Activated CD4-positive, alpha-beta T cell treated with anti-CD3 and anti-CD28 coated beads, Interleukin-2, amount 50 U/mL, for 4 hours (primary cell): ENCODE results near the gene TMEM131L.
A peak's percentile ranks its signal among the peaks of the same experiment; 100 is the strongest.

ENCODE experiments used
- DNase-seq, 2 experiments: peaks; one replicate each; pipeline ENCODE4 v3.0.0-alpha.2; 2020

TMEM131L gene

GRCh38 chr4:153522802-153523094 is 56.6 kb downstream of the TMEM131L start:
- DNase-seq, result no peak

DNA sequence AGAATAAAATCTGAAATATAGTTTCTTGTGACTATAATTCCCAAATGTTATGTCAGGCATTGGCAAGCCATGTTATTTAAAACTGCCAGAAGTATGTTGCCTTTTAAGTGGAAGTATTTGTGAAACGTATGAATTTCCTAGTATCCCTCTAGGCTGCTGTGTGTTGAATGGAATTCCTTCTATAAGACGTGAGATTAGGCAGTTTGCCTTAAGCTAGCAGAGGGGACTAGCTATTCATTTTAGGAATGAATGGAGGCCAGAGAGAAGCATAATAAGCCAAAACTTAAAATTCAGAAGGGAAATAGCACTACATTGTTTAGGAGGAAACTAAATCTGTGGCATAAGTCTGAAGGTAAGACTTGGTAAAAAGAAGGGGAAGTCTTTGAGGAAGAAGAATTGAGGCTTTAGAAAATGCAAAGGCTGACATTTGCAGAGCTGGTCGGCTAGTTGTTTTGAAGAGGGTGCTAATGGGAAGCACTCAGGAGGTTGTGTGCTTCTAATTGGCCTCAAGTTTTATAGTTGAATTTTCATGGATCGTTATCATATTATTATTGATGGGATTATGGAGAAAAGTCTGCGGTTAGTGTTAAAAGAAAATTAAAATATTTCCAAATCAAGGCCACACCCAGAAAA is 57.1 kb downstream of the TMEM131L start:
- DNase-seq, result no peak

DNA sequence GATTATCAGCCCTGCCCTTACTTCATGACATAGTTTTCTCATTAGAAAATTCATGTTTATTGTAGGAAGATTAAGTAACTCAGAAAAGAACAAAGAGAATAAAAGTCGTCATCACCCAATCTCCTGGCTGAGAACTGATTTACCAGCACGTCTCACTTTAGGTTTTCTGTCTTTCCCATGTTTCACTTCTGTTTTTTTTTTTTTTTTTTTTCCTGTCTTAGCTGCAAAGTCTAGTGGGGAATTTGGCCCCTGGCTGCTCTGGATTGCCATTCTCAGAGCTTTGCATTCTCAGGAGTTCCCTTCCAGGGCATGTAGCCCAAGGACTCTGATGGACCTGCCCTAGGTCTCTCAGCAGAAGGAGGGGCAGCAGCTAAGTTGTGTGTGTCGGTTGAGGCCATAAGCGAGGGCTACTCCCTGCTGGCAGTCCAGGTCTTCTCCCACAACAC is 57.8 kb downstream of the TMEM131L start:
- no peak for DNase-seq

DNA sequence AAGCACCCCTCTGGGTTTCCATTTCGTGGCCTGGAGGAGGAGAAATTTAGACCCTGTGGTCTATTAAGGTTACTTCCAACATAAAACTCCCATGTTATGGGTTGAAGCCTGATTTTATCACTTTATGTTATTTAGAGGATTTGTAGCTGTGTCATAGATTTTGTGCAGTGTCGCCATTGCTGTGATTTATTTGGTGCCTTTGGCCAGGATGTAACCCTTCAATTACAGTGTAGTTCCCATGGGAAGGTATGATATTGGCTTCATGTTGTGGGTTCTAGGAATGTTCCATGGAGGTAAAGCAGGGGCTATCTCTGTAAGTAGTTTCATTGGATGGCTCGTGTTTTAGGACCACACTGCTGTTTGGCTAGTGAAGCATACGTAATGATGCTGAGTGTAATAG is 58.5 kb downstream of the TMEM131L start:
- DNase-seq, result no peak

GRCh38 chr4:153527690-153528089 is 61.5 kb downstream of the TMEM131L start:
- no peak for DNase-seq

DNA sequence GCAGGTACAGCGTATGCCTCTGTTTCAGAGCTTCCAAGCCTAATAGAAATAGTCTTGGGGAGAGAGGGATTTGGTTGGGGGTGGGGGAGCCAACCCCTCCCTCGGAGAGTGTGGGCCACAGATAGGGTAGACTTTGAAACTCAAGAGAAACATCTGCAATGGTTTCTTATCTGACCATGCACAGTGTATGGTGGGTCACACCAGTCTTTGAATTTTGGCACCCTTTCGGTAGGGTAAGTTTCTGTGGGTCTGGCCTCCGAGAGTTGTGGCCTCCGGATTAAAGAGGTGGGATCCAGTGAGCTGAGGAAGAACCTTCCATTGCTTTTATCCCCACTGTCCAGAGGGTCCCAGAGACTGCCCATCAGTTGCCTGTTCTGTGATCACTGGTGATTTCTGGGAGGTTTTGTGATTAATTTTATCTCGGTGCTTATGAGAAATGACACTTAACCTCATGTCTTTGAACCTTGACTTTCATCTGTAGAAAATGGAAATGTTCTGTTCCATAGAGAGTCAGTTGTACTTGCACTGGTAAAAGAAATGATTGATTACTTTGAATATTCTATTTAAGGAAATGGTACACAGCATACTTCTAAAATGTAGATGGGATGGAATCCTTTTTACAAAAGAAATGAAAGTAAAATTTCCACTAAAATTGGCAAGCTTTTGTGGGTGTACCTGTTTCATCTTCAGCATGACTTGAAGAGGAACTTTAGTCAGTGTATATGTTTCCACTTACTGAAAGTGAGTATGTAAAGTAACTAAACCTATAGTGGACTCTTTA is 62.7 kb downstream of the TMEM131L start:
- DNase-seq, result no peak

DNA sequence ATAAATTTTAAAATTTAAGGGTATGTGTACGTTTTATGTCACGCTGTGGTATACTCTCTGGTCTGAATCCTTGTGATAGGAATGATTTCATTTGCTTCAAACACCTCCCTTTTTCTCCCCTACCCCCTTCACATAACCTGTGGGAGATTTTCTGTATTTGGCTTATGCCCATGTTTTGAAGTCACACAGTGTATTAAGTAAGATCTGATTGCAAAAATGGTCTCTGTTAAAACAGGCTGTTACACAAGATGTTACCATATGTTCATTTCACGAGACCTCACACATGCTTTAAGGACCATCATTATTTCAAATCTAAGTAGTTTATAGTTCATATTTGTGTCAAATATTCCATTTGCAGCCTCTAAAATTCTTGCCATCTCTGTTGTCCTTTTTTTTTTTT is 63.5 kb downstream of the TMEM131L start:
- no peak for DNase-seq

DNA sequence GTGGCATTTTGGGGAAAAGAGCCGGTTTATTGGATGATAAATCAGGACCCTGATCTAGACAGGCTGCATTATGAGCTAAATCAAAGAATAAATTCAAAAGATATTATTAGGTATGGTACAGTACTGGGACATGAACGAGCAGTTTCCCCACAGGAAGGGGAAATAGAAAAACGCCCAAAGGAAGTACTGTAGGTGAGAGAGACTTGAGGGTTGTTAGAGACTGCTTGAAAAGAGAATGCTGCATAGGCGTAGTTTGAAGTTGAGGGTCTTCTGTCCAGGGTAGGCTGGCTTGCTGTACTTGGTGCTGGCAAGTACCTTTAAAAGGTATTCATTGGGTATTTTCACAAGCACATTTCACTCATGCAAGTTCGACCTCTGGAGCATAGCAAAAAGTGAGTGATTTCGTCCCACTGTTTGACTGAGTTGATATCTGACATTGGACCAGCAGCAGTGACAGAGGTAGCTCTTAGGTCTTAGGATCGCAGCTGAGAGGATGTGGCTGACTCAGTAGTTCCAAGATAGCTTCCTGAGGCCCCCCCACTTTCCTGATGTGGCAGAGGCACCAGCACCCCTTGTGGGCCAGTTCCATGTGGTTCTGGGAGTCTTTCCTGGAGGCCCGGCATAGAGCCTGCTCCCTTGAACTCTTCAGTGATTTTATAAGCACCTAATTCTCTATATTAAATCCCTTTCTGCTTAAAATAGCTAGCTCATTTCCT is 64.3 kb downstream of the TMEM131L start:
- DNase-seq, result peak; percentile 26 to 28

DNA sequence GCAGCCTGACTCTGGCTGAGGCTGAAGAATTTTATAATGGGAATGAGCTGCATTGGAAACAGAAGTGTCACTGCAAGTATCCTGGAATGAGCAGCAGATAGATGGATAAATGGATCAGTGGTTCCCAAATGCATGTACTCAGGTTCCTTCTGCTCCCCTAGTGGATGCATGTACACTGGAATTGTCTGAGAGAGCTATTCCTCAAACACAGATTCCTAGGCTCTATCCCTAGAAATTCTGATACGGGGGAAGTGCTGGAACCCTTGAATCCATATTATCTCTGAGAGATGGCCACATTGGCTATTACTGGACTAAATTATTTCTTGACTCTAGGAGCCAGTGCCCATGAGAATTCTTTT is 64.8 kb downstream of the TMEM131L start:
- no peak for DNase-seq

DNA sequence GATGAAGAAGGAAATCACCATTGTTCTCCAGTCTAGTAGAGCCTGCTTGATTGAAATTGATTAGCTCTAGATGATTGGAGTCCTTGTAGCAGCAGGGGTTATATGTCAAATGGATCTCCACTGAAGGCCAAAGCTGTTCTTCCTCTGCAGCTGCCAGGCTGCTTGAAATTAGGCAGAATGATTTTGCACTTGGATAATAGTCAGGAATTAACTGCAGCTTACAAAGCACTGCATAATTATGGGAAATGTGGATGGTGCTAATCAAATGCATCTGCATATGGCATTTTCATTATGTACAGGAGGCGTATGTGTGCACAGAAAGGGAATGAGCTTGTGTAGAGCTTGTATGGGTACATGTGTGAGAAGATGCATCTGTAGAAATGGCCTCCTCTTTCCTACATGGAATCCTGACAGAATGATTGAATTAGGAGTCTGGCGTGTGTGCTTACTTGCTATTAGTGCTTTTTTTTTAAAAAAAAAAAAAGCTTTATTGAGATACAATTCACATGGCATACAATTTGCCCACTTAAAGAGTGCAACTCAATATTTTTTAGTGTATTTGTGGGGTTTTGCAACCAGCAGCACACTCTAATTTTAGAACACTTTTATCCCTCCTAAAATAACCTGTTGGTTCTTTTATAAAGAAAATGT is 65.9 kb downstream of the TMEM131L start:
- DNase-seq, result no peak

GRCh38 chr4:153532636-153533035 is 66.5 kb downstream of the TMEM131L start:
- no peak for DNase-seq

DNA sequence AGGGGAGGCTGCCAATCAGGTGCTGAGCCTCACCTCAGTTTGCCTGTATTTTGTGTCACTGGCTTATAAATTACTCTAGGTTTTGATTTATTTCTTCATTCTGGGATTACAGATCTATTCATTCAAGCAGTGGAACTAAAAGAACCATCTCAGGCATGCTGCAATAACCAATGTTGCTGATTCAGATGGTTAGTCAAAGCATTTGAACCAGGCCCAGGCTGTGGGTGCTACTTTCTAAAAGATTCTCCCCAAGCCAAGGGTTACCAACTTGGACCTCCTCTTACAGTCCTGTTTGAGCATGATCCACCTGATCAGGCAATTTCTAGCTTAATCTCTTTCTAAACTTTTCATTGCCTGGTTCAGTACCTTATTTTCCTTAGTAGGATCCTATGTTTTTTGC is 67.2 kb downstream of the TMEM131L start:
- DNase-seq, result no peak

DNA sequence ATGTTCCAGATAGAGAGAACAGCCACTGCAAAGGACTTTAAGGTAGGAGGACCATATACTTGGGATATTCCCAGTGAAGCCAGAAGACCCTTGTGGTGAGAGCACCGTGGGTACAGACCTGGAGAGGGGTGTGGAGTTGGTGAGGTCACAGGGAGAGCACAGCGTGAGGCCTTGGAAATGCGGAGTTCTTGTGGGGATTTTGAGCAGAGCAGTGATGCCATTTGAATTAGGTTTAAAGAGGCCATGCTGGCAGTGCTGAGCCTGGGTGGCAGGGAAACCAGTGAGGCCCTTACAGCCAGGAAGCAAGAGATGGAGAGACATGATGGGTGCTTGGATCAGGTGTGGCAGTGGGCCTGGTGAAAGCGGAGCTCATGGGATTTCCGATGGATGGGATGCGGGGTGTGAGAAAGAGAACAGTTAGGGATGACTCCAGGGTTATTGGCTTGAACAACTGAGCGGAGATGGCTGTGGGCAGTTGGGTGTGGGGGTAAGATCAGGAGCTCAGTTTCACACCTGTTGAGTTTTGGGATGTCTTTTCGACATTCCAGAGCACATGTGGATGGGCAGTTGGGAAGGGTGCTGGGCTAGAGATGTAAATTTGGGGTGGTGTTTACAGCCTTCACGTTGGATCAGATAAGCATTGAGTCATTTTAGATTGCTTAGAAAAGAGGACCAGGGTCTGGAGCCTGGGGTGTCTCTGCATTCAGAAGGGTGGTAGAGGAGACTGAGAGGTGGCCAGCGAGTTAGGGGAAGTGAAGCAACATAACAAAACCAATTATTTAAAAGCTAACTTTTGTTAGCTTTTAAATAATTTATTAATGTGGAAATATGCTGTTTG is 68.9 kb downstream of the TMEM131L start:
- no peak for DNase-seq

- DNase-seq, result no peak
Observed at GRCh38 chr4:153535772-153536513, 69.8 kb downstream of the TMEM131L start.

- DNase-seq, result no peak
Observed at GRCh38 chr4:153537493-153537960, 71.4 kb downstream of the TMEM131L start.

GRCh38 chr4:153538487-153539357 is 72.6 kb downstream of the TMEM131L start:
- DNase-seq, result no peak

DNA sequence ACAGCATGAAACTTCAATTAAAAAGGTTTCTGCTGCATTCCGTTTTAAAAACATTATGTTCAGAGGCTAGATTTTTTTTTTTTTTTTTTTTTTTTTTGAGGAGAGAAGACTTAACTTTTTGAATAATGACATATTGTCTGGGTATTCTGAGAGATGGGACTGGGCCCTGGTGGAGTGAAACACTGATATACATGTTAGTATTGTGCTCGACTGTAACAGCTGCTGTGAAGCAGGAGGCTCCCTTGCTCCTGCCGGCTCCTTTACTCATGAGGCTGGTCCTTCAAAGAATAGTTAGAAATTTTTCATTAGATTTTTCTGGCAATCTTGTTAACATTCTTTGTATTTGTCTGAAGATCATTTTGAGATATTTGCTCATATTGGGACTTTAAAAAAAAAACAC is 73.3 kb downstream of the TMEM131L start:
- DNase-seq, result no peak

- DNase-seq, result no peak
Observed at GRCh38 chr4:153541456-153542096, 75.4 kb downstream of the TMEM131L start.

GRCh38 chr4:153542131-153542530 is 76.0 kb downstream of the TMEM131L start:
- no peak for DNase-seq

DNA sequence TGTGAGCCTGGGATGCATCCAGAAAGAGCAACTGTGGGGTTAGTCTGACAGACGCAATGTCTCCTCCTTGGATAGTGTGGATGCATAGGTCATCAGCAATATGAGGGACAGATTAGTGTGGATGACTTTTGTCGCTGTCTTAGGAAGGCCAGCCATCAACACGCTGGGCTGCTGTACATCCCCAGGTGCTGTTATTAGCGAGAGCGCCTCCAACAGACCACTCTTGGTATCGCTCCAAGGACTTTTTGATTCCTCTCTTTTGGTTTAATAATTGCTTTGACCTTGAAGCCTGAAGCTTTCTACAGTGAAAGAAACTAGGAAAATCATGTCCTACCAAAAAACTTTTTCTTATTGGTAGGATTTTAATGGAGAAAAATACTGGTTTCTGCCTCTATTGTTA is 76.7 kb downstream of the TMEM131L start:
- DNase-seq, result no peak
